GM18498 (cell line): ENCODE results near the gene SIX1.

Experiments used
- ATAC-seq: cut with Tn5 transposase; IDR thresholded peaks from one replicate; pipeline ENCODE4 v1.9.1; 2021; ENCODE audit warnings: mild to moderate bottlenecking, moderate library complexity; ENCODE audit not compliant: unreplicated experiment

Gene SIX1

DNA sequence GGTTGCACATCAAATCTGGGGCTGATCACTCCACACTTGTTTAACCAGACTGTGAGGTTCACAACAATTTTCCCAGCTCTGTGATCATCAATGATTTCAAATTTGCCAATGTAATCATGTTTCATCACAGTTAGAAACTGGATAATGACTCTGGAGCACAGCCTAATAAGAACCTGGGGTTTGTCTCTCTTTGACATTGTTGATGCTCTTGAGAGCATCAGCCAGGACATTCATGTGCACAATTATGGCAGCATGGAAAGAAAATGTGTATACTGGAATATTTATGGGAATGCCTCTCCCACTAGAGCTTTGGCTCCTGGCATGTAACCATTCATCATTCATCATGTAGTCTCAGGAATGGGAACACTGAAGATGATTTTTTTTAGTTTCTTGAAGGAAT is 47.0 kb downstream of the SIX1 start:
- ATAC-seq = no peak

DNA sequence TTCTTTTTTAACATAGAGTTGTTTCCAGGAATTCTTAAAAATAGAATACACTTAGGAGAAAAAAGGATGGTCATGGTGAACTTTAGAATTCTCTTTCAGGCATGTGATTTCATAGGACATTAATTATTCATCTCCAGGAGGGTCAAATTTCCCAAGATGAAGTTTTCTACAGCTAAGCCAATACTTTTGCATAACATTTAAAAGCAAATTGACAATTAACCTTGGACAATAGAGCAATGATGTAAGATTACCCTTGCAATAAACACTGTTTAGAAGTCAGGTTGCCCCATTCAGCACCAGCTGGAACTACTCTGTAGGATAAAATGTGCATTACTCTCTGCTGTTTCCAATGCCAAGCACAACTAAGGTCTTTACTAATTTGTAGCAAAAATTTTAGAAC is 49.5 kb downstream of the SIX1 start:
- no peak for ATAC-seq

DNA sequence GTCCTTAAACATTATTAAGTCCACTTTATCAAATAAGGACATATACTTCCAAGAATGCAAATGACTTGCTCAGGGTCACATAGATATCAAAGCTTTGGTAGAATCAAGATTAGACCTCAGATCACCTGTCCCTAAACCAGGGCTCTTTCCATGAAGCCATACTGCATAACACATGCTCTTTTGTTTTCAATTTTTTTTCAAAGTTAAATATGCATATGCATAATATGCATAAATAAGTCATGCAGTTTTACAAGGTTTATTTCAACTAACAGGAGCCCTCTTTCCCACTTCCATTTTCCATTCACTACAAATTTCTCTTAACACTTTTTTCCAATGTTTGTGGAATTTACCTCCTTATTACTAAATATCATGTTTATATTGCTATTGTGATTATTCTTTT is 53.1 kb downstream of the SIX1 start:
- no peak for ATAC-seq

DNA sequence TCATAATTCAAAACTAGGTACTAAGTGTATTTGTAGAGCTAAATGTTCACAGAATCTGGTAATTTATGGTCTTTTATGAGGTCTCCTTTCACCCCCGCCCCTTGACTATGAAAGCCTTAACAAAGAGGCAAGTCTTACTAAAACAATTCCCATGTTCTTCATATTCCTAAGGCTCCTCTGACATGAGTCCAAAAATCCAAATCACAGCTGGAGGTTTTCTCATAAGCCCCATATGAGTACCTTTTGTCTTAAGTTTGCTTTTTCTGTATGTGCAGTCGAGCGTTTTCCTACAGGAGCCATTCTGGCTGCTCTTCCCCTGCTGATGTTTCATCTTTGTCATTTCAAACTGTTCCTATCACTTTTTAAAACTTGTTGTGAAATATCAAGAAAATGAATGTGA is 55.2 kb downstream of the SIX1 start:
- no peak for ATAC-seq
